Right lobe of liver (tissue), 4 donors: Measurements from ENCODE around the gene SSC4D.

Source experiments
- POLR2A ChIP-seq: fragments of 450-650 bp; IDR thresholded peaks from one replicate; pipeline ENCODE4 v1.6.1; 2017; ENCODE audit warnings: antibody characterized with exemption, mild to moderate bottlenecking
- TF ChIP-seq, protein P1 (sequence below), 4 donors: fragments of 200-600 bp in 3 of 4; fragments of 450-650 bp in 1 of 4; IDR thresholded peaks; one replicate each; pipeline versions ENCODE4 v1.5.1 to v1.8.0; 2016 to 2022; ENCODE audit warnings: antibody characterized with exemption in 4 of 4, mild to moderate bottlenecking in 2 of 4
- donor health status: DM: no; HTN: no; CAD: no.
- donor health status: DM: no; HTN: no; CAD: no.
- donor health status: DM: no; HTN: yes; CAD: no.

DNA sequence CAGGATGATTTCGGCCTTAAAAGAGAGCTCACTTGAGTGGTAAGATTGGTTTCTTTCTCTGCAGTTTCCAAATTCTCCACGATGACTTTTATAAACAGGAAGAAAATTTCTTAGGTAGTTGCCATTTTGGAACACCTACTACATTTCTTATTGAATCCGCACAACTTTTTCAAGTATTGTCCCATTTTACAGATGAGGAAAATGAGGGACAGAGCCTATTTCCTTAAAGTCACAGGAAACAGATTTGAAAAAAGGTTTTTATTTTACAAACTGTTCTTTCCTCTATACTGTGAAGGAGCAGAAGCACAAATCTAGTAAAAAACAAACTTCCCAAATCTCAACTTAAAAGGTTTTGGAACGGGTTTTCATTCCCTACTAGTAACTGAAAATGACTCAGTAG, 53.4 kb downstream of the SSC4D start:
- TF ChIP-seq POLR2A: no peak
- TF ChIP-seq, protein P1, sequence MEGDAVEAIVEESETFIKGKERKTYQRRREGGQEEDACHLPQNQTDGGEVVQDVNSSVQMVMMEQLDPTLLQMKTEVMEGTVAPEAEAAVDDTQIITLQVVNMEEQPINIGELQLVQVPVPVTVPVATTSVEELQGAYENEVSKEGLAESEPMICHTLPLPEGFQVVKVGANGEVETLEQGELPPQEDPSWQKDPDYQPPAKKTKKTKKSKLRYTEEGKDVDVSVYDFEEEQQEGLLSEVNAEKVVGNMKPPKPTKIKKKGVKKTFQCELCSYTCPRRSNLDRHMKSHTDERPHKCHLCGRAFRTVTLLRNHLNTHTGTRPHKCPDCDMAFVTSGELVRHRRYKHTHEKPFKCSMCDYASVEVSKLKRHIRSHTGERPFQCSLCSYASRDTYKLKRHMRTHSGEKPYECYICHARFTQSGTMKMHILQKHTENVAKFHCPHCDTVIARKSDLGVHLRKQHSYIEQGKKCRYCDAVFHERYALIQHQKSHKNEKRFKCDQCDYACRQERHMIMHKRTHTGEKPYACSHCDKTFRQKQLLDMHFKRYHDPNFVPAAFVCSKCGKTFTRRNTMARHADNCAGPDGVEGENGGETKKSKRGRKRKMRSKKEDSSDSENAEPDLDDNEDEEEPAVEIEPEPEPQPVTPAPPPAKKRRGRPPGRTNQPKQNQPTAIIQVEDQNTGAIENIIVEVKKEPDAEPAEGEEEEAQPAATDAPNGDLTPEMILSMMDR (IDR thresholded peaks at IDR 0.05): no peak
